Sigmoid colon (tissue), 7 donors: ENCODE results near the gene ARHGAP22. TPM values are rescaled to one million over a fixed set of nuclear protein-coding genes. Genes with fewer than 3 reads are reported as not detected.

Experiments
- DNase-seq: peaks from one replicate; pipeline ENCODE4 v3.0.0-alpha.2; 2019
- H3K27ac ChIP-seq, 4 donors: fragments of 200-600 bp; sonication (generic); one replicate each; pipeline ENCODE4 v1.5.1; 2016 to 2019; ENCODE audit warnings: mild to moderate bottlenecking in 1 of 4
- H3K27me3 ChIP-seq, 3 donors: fragments of 200-600 bp; sonication (generic); one replicate each; pipeline ENCODE4 v1.5.1; 2019; ENCODE audit warnings: mild to moderate bottlenecking in 1 of 3
- H3K36me3 ChIP-seq, 4 donors: fragments of 200-600 bp; sonication (generic); one replicate each; pipeline ENCODE4 v1.5.1; 2016 to 2019
- H3K4me1 ChIP-seq, 4 donors: fragments of 200-600 bp; sonication (generic); one replicate each; pipeline ENCODE4 v1.5.1; 2017 to 2019
- H3K4me3 ChIP-seq, 4 donors: fragments of 200-600 bp; sonication (generic); one replicate each; pipeline ENCODE4 v1.5.1; 2017 to 2019; ENCODE audit warnings: mild to moderate bottlenecking in 2 of 4, moderate library complexity in 1 of 4
- H3K9me3 ChIP-seq, 4 donors: fragments of 200-600 bp in 3 of 4; sonication (generic) in 3 of 4; one replicate each; pipeline versions ENCODE4 v1.5.1 to v1.6.1; 2013 to 2019
- CTCF ChIP-seq, 4 experiments: fragments of 450-650 bp in 3 of 4; fragments of 200-600 bp in 1 of 4; IDR thresholded peaks; one replicate each; pipeline ENCODE4 v1.5.1; 2016 to 2019; ENCODE audit warnings: antibody characterized with exemption in 4 of 4, mild to moderate bottlenecking in 3 of 4, moderate library complexity in 2 of 4
- EP300 ChIP-seq, 4 donors: sonication (generic); formaldehyde crosslinking; IDR thresholded peaks; one replicate each; pipeline ENCODE4 v1.6.1; 2017; ENCODE audit warnings: antibody characterized with exemption in 4 of 4
- POLR2A ChIP-seq, 2 donors: fragments of 450-650 bp; IDR thresholded peaks; one replicate each; pipeline ENCODE4 v1.6.1; 2016; ENCODE audit warnings: antibody characterized with exemption in 2 of 2, mild to moderate bottlenecking in 2 of 2, moderate library complexity in 2 of 2
- POLR2AphosphoS5 ChIP-seq, 4 donors: sonication (generic); formaldehyde crosslinking; IDR thresholded peaks; one replicate each; pipeline ENCODE4 v1.6.1; 2017; ENCODE audit warnings: antibody characterized with exemption in 4 of 4
- WGBS, 2 donors: extraction: QIAGEN DNeasy Blood & Tissue Kit; methylation state at CpG; one replicate each; pipeline ENCODE4 v1.1.7; 2013; 5-methylcytosine and 5-hydroxymethylcytosine counted together
- intact Hi-C: fragments of 100-400 bp; cut with DNase I; formaldehyde crosslinking; loops from one replicate; pipeline ENCODE4 v1.15.1; 2023
- polyA plus RNA-seq, 3 donors: library from polyadenylated mRNA; stranded (reverse); fragments of 200-250 nt; gene quantifications; one replicate each; pipeline ENCODE4 v1.2.3, GENCODE V29; 2013
- total RNA-seq, 4 donors: library from RNA; depleted of rRNA; stranded (reverse); fragments of >200 nt; gene quantifications; one replicate each; pipeline ENCODE4 v1.1.0, GENCODE V29; 2016
- donor health status: healthy with polysubstance abuse.
- donor health status: Bipolar disorder and iron deficiency.
- donor health status: healthy.

The ARHGAP22 gene
- total and polyA plus RNA-seq, 7 donors, result 1.2 to 6.4 (median 3.1) TPM

GRCh38 chr10:48594371-48594770 lies 10.5 kb downstream of the ARHGAP22 start:
- no peak overlapping the region for H3K4me3 ChIP-seq
- DNase-seq, result no peak
- intact Hi-C loops, result no loop called here

GRCh38 chr10:48592346-48592745 lies 12.5 kb downstream of the ARHGAP22 start:
- Histone ChIP-seq H3K27me3 (no peaks in the 10 kb centered on the region), H3K36me3 (no peaks in the 10 kb centered on the region), H3K4me3 (no peak overlapping the region), H3K27ac (no peak overlapping the region), H3K9me3 (no peaks in the 10 kb centered on the region), H3K4me1 (no peaks in the 10 kb centered on the region)
- DNase-seq, result no peak
- TF ChIP-seq EP300 (IDR thresholded peaks at IDR 0.05) (no peak), POLR2AphosphoS5 (IDR thresholded peaks at IDR 0.05) (no peak), POLR2A (IDR thresholded peaks at IDR 0.05) (no peak), CTCF (IDR thresholded peaks at IDR 0.05) (no peak)
- WGBS, 2 donors, result 91 to 92% methylated on average over 6 of the region's 6 CpGs
- intact Hi-C loops, result no loop called here

More at GRCh38 chr10:48594371-48594770, 10.5 kb downstream of the ARHGAP22 start:
- Histone ChIP-seq H3K4me1 (no peaks in the 10 kb centered on the region), H3K27me3 (no peaks in the 10 kb centered on the region), H3K9me3 (no peaks in the 10 kb centered on the region), H3K27ac (no peak overlapping the region), H3K36me3 (no peaks in the 10 kb centered on the region)
- WGBS, 2 donors, result 81 to 82% methylated on average over 4 of the region's 4 CpGs
- TF ChIP-seq EP300 (IDR thresholded peaks at IDR 0.05) (no peak), POLR2A (IDR thresholded peaks at IDR 0.05) (no peak), POLR2AphosphoS5 (IDR thresholded peaks at IDR 0.05) (no peak), CTCF (IDR thresholded peaks at IDR 0.05) (no peak)

GRCh38 chr10:48590945-48591344 lies 13.9 kb downstream of the ARHGAP22 start:
- WGBS, 2 donors, result 93 to 94% methylated on average over 10 of the region's 10 CpGs
- no peak for DNase-seq
- H3K36me3 ChIP-seq, result no peaks in the 10 kb centered on the region
- no peaks in the 10 kb centered on the region for H3K9me3 ChIP-seq
- intact Hi-C loops, result no loop called here
- TF ChIP-seq POLR2AphosphoS5 (IDR thresholded peaks at IDR 0.05) (no peak), POLR2A (IDR thresholded peaks at IDR 0.05) (no peak), EP300 (IDR thresholded peaks at IDR 0.05) (no peak), CTCF (IDR thresholded peaks at IDR 0.05) (no peak)
- H3K4me3 ChIP-seq, result no peak overlapping the region
- no peaks in the 10 kb centered on the region for H3K27me3 ChIP-seq
- no peak overlapping the region for H3K27ac ChIP-seq
- no peaks in the 10 kb centered on the region for H3K4me1 ChIP-seq

- no peaks in the 10 kb centered on the region for H3K9me3 ChIP-seq
- peak overlapping the region in 2 of 4 donors; percentile 11 to 32 for H3K27ac ChIP-seq
- no peaks in the 10 kb centered on the region for H3K36me3 ChIP-seq
- TF ChIP-seq POLR2A (IDR thresholded peaks at IDR 0.05), result no peak
- TF ChIP-seq POLR2AphosphoS5 (IDR thresholded peaks at IDR 0.05), result no peak
- TF ChIP-seq CTCF (IDR thresholded peaks at IDR 0.05), result no peak
- no peak for TF ChIP-seq EP300 (IDR thresholded peaks at IDR 0.05)
- DNase-seq, result no peak
- H3K4me3 ChIP-seq, result no peak overlapping the region
- WGBS, 2 donors, result 72 to 81% methylated on average over 5 of the region's 5 CpGs
- no peaks in the 10 kb centered on the region for H3K27me3 ChIP-seq
- intact Hi-C loops, result no loop called here
- no peaks in the 10 kb centered on the region for H3K4me1 ChIP-seq
These were observed 15.6 kb downstream of the ARHGAP22 start for GRCh38 chr10:48589266-48589665.

GRCh38 chr10:48587819-48588218 lies 17.1 kb downstream of the ARHGAP22 start:
- DNase-seq, result no peak
- H3K4me3 ChIP-seq, result no peak overlapping the region
- no peaks in the 10 kb centered on the region for H3K27me3 ChIP-seq
- intact Hi-C loops, result no loop called here
- no peaks in the 10 kb centered on the region for H3K4me1 ChIP-seq
- H3K36me3 ChIP-seq, result no peaks in the 10 kb centered on the region
- no peak overlapping the region for H3K27ac ChIP-seq
- WGBS, 2 donors, result 88 to 94% methylated on average over 3 of the region's 3 CpGs
- TF ChIP-seq POLR2AphosphoS5 (IDR thresholded peaks at IDR 0.05) (no peak), POLR2A (IDR thresholded peaks at IDR 0.05) (no peak), CTCF (IDR thresholded peaks at IDR 0.05) (no peak), EP300 (IDR thresholded peaks at IDR 0.05) (no peak)
- H3K9me3 ChIP-seq, result no peaks in the 10 kb centered on the region
